SK-N-SH (cell line): ENCODE measurements around the gene TRIM23.

Experiments
- CHD2 ChIP-seq: fragments of 150-350 bp; IDR thresholded peaks from 2 replicates; pipeline ENCODE4 v1.6.1; 2018; ENCODE audit warnings: low read length; ENCODE audit not compliant: partially characterized antibody
- CTCF ChIP-seq: fragments of 200-600 bp; sonication (generic); IDR thresholded peaks from 2 replicates; pipeline ENCODE4 v1.6.1; 2017; ENCODE audit warnings: antibody characterized with exemption, mild to moderate bottlenecking, moderate library complexity
- EP300 ChIP-seq, 2 experiments: IDR thresholded peaks; 2 replicates each; pipeline versions ENCODE4 v1.4.0 to v1.6.1; 2012; ENCODE audit warnings: borderline replicate concordance in 1 of 2, low read depth in 1 of 2, low read length in 1 of 2
- FOSL2 ChIP-seq: IDR thresholded peaks from 2 replicates; pipeline ENCODE4 v1.4.0; 2012; ENCODE audit warnings: low read depth, mild to moderate bottlenecking, moderate library complexity, borderline replicate concordance
- IRF3 ChIP-seq: fragments of 150-350 bp; IDR thresholded peaks from 2 replicates; pipeline ENCODE4 v1.6.1; 2016; ENCODE audit warnings: mild to moderate bottlenecking, low read depth, low read length
- JUND ChIP-seq: IDR thresholded peaks from 2 replicates; pipeline ENCODE4 v1.4.0; 2012
- POLR2AphosphoS5 ChIP-seq: IDR thresholded peaks from 2 replicates; pipeline ENCODE4 v1.6.1; 2012; ENCODE audit warnings: low read depth, low read length
- REST ChIP-seq: IDR thresholded peaks from 2 replicates; pipeline ENCODE4 v1.6.1; 2012; ENCODE audit warnings: mild to moderate bottlenecking, low read depth, low read length, moderate library complexity
- SIN3A ChIP-seq: IDR thresholded peaks from 2 replicates; pipeline ENCODE4 v1.6.1; 2012; ENCODE audit warnings: low read depth, mild to moderate bottlenecking, low read length, moderate library complexity, borderline replicate concordance
- TAF1 ChIP-seq: IDR thresholded peaks from 2 replicates; pipeline ENCODE4 v1.6.1; 2012; ENCODE audit warnings: low read depth, mild to moderate bottlenecking, low read length, moderate library complexity, borderline replicate concordance
- ZBTB33 ChIP-seq: IDR thresholded peaks from 2 replicates; pipeline ENCODE4 v1.4.0; 2012; ENCODE audit warnings: low read depth, borderline replicate concordance

GRCh38 chr5:65672796-65673195, 48.7 kb upstream of the TRIM23 start:
- TF ChIP-seq CTCF (no peak), EP300 (IDR thresholded peaks at IDR 0.05; ENCODE audit: borderline replicate concordance in 1 of 2, low read depth in 1 of 2, low read length in 1 of 2) (no peak), CHD2 (no peak), REST (no peak), JUND (no peak), FOSL2 (no peak), POLR2AphosphoS5 (no peak), IRF3 (no peak), TAF1 (no peak), ZBTB33 (no peak), SIN3A (no peak)
